Panc1 (cell line): Measurements from ENCODE around the gene DDX28.

ENCODE experiments used
- POLR2AphosphoS5 ChIP-seq: IDR thresholded peaks from 2 replicates; pipeline ENCODE4 v1.6.1; 2012; ENCODE audit warnings: mild to moderate bottlenecking, low read depth, low read length, moderate library complexity
- SIN3A ChIP-seq: IDR thresholded peaks from 2 replicates; pipeline ENCODE4 v1.6.1; 2012; ENCODE audit warnings: low read depth, mild to moderate bottlenecking, low read length, moderate library complexity, borderline replicate concordance; ENCODE audit not compliant: insufficient read depth
- TCF7L2 ChIP-seq: IDR thresholded peaks from 2 replicates; pipeline ENCODE4 v1.6.1; 2011; ENCODE audit warnings: mild to moderate bottlenecking, low read depth, low read length, inconsistent platforms
- TF ChIP-seq, protein P1 (sequence below): fragments of 450-650 bp; IDR thresholded peaks from 2 replicates; pipeline ENCODE4 v1.5.1; 2017; ENCODE audit warnings: mild to moderate bottlenecking
- TF ChIP-seq, protein P2 (sequence below), 2 experiments: IDR thresholded peaks; 2 replicates each; pipeline ENCODE4 v1.6.1; 2011 to 2012; ENCODE audit warnings: low read depth in 2 of 2, control low read depth in 1 of 2, low read length in 1 of 2, mild to moderate bottlenecking in 1 of 2, moderate library complexity in 1 of 2; ENCODE audit not compliant: insufficient read depth in 1 of 2

DNA sequence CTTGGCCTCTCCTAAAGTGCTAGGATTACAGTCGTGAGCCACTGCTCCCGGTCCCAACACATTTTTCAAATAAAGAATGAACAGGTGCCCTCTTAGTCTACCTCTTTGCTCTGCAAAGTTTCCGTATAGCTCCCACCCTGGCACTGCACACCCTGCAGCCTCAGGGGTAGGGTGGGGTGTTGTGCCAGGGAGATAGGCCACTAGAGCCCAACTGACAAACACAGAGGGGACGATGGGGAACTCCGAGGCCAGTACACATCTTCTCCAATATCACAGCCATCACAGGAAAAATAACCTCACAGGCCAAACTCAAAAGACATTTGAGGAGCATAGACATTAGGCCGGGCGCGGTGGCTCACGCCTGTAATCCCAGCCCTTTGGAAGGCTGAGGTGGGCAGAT lies 51.9 kb downstream of the DDX28 start:
- TF ChIP-seq, protein P1, sequence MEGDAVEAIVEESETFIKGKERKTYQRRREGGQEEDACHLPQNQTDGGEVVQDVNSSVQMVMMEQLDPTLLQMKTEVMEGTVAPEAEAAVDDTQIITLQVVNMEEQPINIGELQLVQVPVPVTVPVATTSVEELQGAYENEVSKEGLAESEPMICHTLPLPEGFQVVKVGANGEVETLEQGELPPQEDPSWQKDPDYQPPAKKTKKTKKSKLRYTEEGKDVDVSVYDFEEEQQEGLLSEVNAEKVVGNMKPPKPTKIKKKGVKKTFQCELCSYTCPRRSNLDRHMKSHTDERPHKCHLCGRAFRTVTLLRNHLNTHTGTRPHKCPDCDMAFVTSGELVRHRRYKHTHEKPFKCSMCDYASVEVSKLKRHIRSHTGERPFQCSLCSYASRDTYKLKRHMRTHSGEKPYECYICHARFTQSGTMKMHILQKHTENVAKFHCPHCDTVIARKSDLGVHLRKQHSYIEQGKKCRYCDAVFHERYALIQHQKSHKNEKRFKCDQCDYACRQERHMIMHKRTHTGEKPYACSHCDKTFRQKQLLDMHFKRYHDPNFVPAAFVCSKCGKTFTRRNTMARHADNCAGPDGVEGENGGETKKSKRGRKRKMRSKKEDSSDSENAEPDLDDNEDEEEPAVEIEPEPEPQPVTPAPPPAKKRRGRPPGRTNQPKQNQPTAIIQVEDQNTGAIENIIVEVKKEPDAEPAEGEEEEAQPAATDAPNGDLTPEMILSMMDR = no peak
- TF ChIP-seq, protein P2, sequence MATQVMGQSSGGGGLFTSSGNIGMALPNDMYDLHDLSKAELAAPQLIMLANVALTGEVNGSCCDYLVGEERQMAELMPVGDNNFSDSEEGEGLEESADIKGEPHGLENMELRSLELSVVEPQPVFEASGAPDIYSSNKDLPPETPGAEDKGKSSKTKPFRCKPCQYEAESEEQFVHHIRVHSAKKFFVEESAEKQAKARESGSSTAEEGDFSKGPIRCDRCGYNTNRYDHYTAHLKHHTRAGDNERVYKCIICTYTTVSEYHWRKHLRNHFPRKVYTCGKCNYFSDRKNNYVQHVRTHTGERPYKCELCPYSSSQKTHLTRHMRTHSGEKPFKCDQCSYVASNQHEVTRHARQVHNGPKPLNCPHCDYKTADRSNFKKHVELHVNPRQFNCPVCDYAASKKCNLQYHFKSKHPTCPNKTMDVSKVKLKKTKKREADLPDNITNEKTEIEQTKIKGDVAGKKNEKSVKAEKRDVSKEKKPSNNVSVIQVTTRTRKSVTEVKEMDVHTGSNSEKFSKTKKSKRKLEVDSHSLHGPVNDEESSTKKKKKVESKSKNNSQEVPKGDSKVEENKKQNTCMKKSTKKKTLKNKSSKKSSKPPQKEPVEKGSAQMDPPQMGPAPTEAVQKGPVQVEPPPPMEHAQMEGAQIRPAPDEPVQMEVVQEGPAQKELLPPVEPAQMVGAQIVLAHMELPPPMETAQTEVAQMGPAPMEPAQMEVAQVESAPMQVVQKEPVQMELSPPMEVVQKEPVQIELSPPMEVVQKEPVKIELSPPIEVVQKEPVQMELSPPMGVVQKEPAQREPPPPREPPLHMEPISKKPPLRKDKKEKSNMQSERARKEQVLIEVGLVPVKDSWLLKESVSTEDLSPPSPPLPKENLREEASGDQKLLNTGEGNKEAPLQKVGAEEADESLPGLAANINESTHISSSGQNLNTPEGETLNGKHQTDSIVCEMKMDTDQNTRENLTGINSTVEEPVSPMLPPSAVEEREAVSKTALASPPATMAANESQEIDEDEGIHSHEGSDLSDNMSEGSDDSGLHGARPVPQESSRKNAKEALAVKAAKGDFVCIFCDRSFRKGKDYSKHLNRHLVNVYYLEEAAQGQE (IDR thresholded peaks at IDR 0.05; ENCODE audit: insufficient read depth in 1 of 2, low read depth in 2 of 2, low read length in 1 of 2) = no peak
- no peak for TF ChIP-seq POLR2AphosphoS5
- no peak for TF ChIP-seq SIN3A
- no peak for TF ChIP-seq TCF7L2
